HEK293T (cell line): ENCODE results near the gene FAHD2A.

Experiments
- CTCF ChIA-PET: fragments of 350-600 bp; formaldehyde crosslinking; extraction: SDS; loops from one replicate; lab custom pipeline; 2021; ENCODE audit warnings: antibody characterized with exemption, inconsistent platforms; lab: Yijun Ruan, JAX
- POLR2A ChIA-PET: fragments of 350-600 bp; formaldehyde crosslinking; extraction: SDS; loops from one replicate; lab custom pipeline; 2020; ENCODE audit warnings: antibody characterized with exemption, inconsistent platforms; lab: Yijun Ruan, JAX
- DNase-seq: peaks from one replicate; pipeline ENCODE4 v3.0.0; 2012; ENCODE audit warnings: mixed read lengths; ENCODE audit errors: extremely low spot score
- ARNT ChIP-seq: fragments of 450-650 bp; IDR thresholded peaks from 2 replicates; pipeline ENCODE4 v1.6.1; 2017; ENCODE audit warnings: mild to moderate bottlenecking
- BHLHE40 ChIP-seq: fragments of 450-650 bp; IDR thresholded peaks from 2 replicates; pipeline ENCODE4 v1.6.1; 2016; ENCODE audit warnings: mild to moderate bottlenecking, moderate library complexity, borderline replicate concordance
- CTBP1 ChIP-seq: fragments of 450-650 bp; IDR thresholded peaks from 2 replicates; pipeline ENCODE4 v1.6.1; 2016; ENCODE audit warnings: borderline replicate concordance
- ELF4 ChIP-seq: fragments of 450-650 bp; IDR thresholded peaks from 2 replicates; pipeline ENCODE4 v1.6.1; 2017; ENCODE audit warnings: antibody characterized with exemption
- FOXA1 ChIP-seq: fragments of 450-650 bp; IDR thresholded peaks from 2 replicates; pipeline ENCODE4 v1.6.1; 2016; ENCODE audit warnings: mild to moderate bottlenecking
- FOXK2 ChIP-seq: fragments of 450-650 bp; IDR thresholded peaks from 2 replicates; pipeline ENCODE4 v1.6.1; 2016; ENCODE audit warnings: mild to moderate bottlenecking
- FOXM1 ChIP-seq: fragments of 450-650 bp; IDR thresholded peaks from 2 replicates; pipeline ENCODE4 v1.6.1; 2017; ENCODE audit warnings: mild to moderate bottlenecking, borderline replicate concordance
- HDGF ChIP-seq: fragments of 450-650 bp; IDR thresholded peaks from 2 replicates; pipeline ENCODE4 v1.6.1; 2017; ENCODE audit warnings: antibody characterized with exemption, borderline replicate concordance
- L3MBTL2 ChIP-seq: fragments of 450-650 bp; conservative IDR thresholded peaks from 2 replicates; pipeline ENCODE4 v1.6.1; 2016; ENCODE audit warnings: mild to moderate bottlenecking
- LEF1 ChIP-seq: fragments of 450-650 bp; IDR thresholded peaks from 2 replicates; pipeline ENCODE4 v1.6.1; 2017; ENCODE audit warnings: mild to moderate bottlenecking, borderline replicate concordance
- NFRKB ChIP-seq: fragments of 450-650 bp; IDR thresholded peaks from 2 replicates; pipeline ENCODE4 v1.6.1; 2016; ENCODE audit warnings: mild to moderate bottlenecking, moderate library complexity
- PKNOX1 ChIP-seq: fragments of 450-650 bp; IDR thresholded peaks from 2 replicates; pipeline ENCODE4 v1.6.1; 2016
- SP1 ChIP-seq: fragments of 450-650 bp; IDR thresholded peaks from 2 replicates; pipeline ENCODE4 v1.6.1; 2017
- SUZ12 ChIP-seq: fragments of 450-650 bp; IDR thresholded peaks from 2 replicates; pipeline ENCODE4 v1.6.1; 2016; ENCODE audit warnings: mild to moderate bottlenecking
- TARDBP ChIP-seq: fragments of 450-650 bp; IDR thresholded peaks from 2 replicates; pipeline ENCODE4 v1.6.1; 2016
- ZNF384 ChIP-seq: fragments of 450-650 bp; IDR thresholded peaks from 2 replicates; pipeline ENCODE4 v1.6.1; 2016

The FAHD2A gene

GRCh38 chr2:95356821-95357700 is 45.4 kb upstream of the FAHD2A start:
- DNase-seq = no peak
- CTCF ChIA-PET = no interaction called here
- POLR2A ChIA-PET = no interaction called here
- no peak for TF ChIP-seq L3MBTL2
- TF ChIP-seq FOXM1 = no peak

GRCh38 chr2:95357717-95358280 is 44.7 kb upstream of the FAHD2A start:
- ChIA-PET CTCF (no interaction called here), POLR2A (no interaction called here)
- TF ChIP-seq FOXK2 = no peak
- no peak for DNase-seq

GRCh38 chr2:95359031-95359430 is 43.5 kb upstream of the FAHD2A start:
- TF ChIP-seq BHLHE40 (no peak), HDGF (no peak), L3MBTL2 (no peak), FOXK2 (no peak), ELF4 (no peak), PKNOX1 (no peak), CTBP1 (no peak)
- ChIA-PET POLR2A (no interaction called here), CTCF (interaction anchor here (0.5 kb wide), 1 partner anchor 28 kb away, joined by 3 read pairs; no protein-coding TSS in a partner anchor)
- no peak for DNase-seq

GRCh38 chr2:95359501-95359930 is 43.0 kb upstream of the FAHD2A start:
- TF ChIP-seq FOXA1 (no peak), ZNF384 (no peak), L3MBTL2 (no peak), ELF4 (no peak), NFRKB (no peak), CTBP1 (no peak), ARNT (no peak), LEF1 (no peak), FOXM1 (no peak), SUZ12 (no peak), BHLHE40 (no peak), TARDBP (no peak), FOXK2 (no peak), HDGF (no peak), SP1 (no peak), PKNOX1 (no peak)
- POLR2A ChIA-PET = no interaction called here
- CTCF ChIA-PET = no interaction called here
- no peak for DNase-seq

GRCh38 chr2:95361216-95361980 is 41.1 kb upstream of the FAHD2A start:
- no peak for DNase-seq
- ChIA-PET POLR2A (no interaction called here), CTCF (no interaction called here)
- TF ChIP-seq SP1 = no peak
- no peak for TF ChIP-seq L3MBTL2
- TF ChIP-seq LEF1 = no peak
- TF ChIP-seq TARDBP = no peak
- TF ChIP-seq ELF4 = no peak
- no peak for TF ChIP-seq PKNOX1

- ChIA-PET POLR2A (no interaction called here), CTCF (interaction anchor here (2.1 kb wide), 1 partner anchor 27 kb away, joined by 7 read pairs; no protein-coding TSS in a partner anchor)
- TF ChIP-seq ARNT = no peak
- no peak for DNase-seq
Measured at GRCh38 chr2:95362486-95362885, 40.0 kb upstream of the FAHD2A start.

GRCh38 chr2:95366514-95366913 is 36.0 kb upstream of the FAHD2A start:
- DNase-seq = no peak
- ChIA-PET CTCF (interaction anchor here (0.6 kb wide), 1 partner anchor 17 kb away, joined by 4 read pairs; no protein-coding TSS in a partner anchor), POLR2A (no interaction called here)
- TF ChIP-seq BHLHE40 (no peak), FOXK2 (no peak), FOXA1 (no peak)
